K562 (cell line): ENCODE measurements around the gene SERPINA6. TPM values are rescaled to one million over a fixed set of nuclear protein-coding genes. Genes with fewer than 3 reads are reported as not detected.

Experiments
- FOS ChIP-seq: IDR thresholded peaks from 3 replicates; pipeline ENCODE4 v1.6.1; 2011; ENCODE audit not compliant: insufficient read length; ENCODE audit errors: extremely low read depth
- GABPB1 ChIP-seq: sonication (generic); formaldehyde crosslinking; IDR thresholded peaks from 2 replicates; pipeline ENCODE4 v1.8.0; 2022; ENCODE audit warnings: mild to moderate bottlenecking, missing genetic modification reagents
- LCOR ChIP-seq: sonication (generic); formaldehyde crosslinking; IDR thresholded peaks from 2 replicates; pipeline ENCODE4 v1.8.0; 2022; ENCODE audit warnings: mild to moderate bottlenecking, missing genetic modification reagents
- LEF1 ChIP-seq: fragments of 450-650 bp; IDR thresholded peaks from 2 replicates; pipeline ENCODE4 v1.6.1; 2016; ENCODE audit warnings: mild to moderate bottlenecking
- MAFK ChIP-seq: IDR thresholded peaks from 2 replicates; pipeline ENCODE4 v1.6.1; 2011; ENCODE audit warnings: low read length, improper control_type of control experiment
- TARDBP ChIP-seq: fragments of 450-650 bp; IDR thresholded peaks from 2 replicates; pipeline ENCODE4 v1.6.1; 2016
- ZNF134 ChIP-seq: fragments of 250-450 bp; sonication (Bioruptor Pico); conservative IDR thresholded peaks from 2 replicates; pipeline ENCODE4 v1.4.0; 2020
- polyA plus RNA-seq, 8 experiments: library from polyadenylated mRNA; depleted of rRNA in 4 of 8; stranded (reverse) in 5 of 8; unstranded in 3 of 8; fragments of >200 nt; fragmentation: Nextera tagmentation in 2 of 8; fragmentation: Illumina TruSeq in 1 of 8; extraction: Ambion mirVana in 2 of 8; extraction: Trizol in 1 of 8; gene quantifications; 2 replicates each; pipeline versions ENCODE4 v1.2.1 to v1.2.3, GENCODE V29; 2011 to 2014; ENCODE audit warnings: inconsistent platforms in 1 of 8, missing spikeins in 1 of 8
- total RNA-seq, 7 experiments: library from RNA; depleted of rRNA in 6 of 7; stranded (reverse); fragments of >200 nt in 6 of 7; fragmentation: Illumina TruSeq in 2 of 7; extraction: Trizol in 2 of 7; gene quantifications; 2 replicates each; pipeline versions ENCODE4 v1.2.1 to v1.2.3, GENCODE V29; 2011 to 2021; ENCODE audit warnings: low replicate concordance in 1 of 7
- TF ChIP-seq, protein P1 (sequence below): fragments of 250-450 bp; sonication (Bioruptor Pico); IDR thresholded peaks from 2 replicates; pipeline ENCODE4 v1.4.0; 2020; ENCODE audit warnings: mild to moderate bottlenecking, moderate library complexity, borderline replicate concordance
- TF ChIP-seq, protein P2 (sequence below): fragments of 250-450 bp; sonication (Bioruptor Pico); IDR thresholded peaks from 2 replicates; pipeline ENCODE4 v1.4.0; 2020
- TF ChIP-seq, protein P3 (sequence below): fragments of 250-450 bp; sonication (Bioruptor Pico); IDR thresholded peaks from 2 replicates; pipeline ENCODE4 v1.5.0; 2021; ENCODE audit warnings: mild to moderate bottlenecking, moderate library complexity
- TF ChIP-seq, protein P4 (sequence below): fragments of 200-400 bp; formaldehyde crosslinking; IDR thresholded peaks from 2 replicates; pipeline ENCODE4 v1.6.1; 2017; ENCODE audit warnings: mild to moderate bottlenecking, low read depth, low read length, moderate library complexity

The SERPINA6 gene
- total and polyA plus RNA-seq, 9 of the 15 experiments (the other 6 are each of a cell fraction or from before 2014, with no cell fraction given): not detected

DNA sequence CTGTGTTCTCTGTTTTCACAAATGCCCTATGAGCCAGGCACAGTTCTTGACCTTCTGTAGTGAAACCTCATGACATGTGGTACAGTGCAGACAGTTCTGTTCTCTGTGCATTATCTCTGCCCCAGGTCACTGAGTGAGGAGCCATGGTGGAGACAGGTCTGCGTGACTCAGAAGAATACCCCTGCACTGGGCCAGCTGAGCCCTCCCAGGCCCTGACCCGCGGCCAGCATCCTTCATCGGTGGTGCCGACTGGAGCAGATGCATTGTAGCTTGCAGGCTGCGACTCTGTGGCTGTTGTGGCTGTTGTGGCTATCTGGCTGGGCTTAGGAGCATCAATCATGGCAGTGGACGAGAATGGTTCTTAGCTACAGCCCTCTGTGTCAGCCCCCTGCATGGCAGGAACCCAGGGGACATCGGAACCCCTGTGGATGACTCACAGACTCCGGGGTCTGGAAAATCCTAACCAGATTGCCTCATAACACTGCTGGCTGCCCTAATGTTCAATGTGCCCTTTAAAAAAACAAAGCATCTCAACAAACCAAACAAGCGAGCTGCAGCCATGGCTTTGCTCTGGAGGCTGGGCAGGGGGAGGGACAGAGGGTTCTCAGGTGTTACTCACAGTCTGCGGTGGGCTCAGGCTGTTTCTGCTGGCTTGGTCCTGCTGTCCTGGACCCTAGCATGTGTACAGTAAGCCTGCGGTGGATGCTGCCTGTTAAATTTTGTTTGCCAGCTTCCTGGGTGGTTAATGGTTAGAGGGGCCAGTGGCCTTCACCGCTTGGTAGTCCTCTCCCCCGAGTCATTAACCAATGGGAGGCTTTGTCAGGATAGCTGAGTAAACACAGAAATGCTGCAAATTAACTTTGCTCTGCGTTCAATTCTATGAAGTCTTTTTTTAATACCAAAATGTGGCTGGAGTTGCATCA, at the start of gene SERPINA6 (continued):
- TF ChIP-seq, protein P1, sequence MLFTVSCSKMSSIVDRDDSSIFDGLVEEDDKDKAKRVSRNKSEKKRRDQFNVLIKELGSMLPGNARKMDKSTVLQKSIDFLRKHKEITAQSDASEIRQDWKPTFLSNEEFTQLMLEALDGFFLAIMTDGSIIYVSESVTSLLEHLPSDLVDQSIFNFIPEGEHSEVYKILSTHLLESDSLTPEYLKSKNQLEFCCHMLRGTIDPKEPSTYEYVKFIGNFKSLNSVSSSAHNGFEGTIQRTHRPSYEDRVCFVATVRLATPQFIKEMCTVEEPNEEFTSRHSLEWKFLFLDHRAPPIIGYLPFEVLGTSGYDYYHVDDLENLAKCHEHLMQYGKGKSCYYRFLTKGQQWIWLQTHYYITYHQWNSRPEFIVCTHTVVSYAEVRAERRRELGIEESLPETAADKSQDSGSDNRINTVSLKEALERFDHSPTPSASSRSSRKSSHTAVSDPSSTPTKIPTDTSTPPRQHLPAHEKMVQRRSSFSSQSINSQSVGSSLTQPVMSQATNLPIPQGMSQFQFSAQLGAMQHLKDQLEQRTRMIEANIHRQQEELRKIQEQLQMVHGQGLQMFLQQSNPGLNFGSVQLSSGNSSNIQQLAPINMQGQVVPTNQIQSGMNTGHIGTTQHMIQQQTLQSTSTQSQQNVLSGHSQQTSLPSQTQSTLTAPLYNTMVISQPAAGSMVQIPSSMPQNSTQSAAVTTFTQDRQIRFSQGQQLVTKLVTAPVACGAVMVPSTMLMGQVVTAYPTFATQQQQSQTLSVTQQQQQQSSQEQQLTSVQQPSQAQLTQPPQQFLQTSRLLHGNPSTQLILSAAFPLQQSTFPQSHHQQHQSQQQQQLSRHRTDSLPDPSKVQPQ: no peak
- TF ChIP-seq FOS (no peak), TARDBP (no peak), MAFK (no peak), GABPB1 (CRISPR knock-in tag) (no peak), ZNF134 (CRISPR knock-in tag) (no peak), LCOR (CRISPR knock-in tag) (no peak), LEF1 (no peak)
- TF ChIP-seq, protein P2, sequence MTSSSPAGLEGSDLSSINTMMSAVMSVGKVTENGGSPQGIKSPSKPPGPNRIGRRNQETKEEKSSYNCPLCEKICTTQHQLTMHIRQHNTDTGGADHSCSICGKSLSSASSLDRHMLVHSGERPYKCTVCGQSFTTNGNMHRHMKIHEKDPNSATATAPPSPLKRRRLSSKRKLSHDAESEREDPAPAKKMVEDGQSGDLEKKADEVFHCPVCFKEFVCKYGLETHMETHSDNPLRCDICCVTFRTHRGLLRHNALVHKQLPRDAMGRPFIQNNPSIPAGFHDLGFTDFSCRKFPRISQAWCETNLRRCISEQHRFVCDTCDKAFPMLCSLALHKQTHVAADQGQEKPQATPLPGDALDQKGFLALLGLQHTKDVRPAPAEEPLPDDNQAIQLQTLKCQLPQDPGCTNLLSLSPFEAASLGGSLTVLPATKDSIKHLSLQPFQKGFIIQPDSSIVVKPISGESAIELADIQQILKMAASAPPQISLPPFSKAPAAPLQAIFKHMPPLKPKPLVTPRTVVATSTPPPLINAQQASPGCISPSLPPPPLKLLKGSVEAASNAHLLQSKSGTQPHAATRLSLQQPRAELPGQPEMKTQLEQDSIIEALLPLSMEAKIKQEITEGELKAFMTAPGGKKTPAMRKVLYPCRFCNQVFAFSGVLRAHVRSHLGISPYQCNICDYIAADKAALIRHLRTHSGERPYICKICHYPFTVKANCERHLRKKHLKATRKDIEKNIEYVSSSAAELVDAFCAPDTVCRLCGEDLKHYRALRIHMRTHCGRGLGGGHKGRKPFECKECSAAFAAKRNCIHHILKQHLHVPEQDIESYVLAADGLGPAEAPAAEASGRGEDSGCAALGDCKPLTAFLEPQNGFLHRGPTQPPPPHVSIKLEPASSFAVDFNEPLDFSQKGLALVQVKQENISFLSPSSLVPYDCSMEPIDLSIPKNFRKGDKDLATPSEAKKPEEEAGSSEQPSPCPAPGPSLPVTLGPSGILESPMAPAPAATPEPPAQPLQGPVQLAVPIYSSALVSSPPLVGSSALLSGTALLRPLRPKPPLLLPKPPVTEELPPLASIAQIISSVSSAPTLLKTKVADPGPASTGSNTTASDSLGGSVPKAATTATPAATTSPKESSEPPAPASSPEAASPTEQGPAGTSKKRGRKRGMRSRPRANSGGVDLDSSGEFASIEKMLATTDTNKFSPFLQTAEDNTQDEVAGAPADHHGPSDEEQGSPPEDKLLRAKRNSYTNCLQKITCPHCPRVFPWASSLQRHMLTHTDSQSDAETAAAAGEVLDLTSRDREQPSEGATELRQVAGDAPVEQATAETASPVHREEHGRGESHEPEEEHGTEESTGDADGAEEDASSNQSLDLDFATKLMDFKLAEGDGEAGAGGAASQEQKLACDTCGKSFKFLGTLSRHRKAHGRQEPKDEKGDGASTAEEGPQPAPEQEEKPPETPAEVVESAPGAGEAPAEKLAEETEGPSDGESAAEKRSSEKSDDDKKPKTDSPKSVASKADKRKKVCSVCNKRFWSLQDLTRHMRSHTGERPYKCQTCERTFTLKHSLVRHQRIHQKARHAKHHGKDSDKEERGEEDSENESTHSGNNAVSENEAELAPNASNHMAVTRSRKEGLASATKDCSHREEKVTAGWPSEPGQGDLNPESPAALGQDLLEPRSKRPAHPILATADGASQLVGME (CRISPR knock-in tag): no peak
- TF ChIP-seq, protein P3, sequence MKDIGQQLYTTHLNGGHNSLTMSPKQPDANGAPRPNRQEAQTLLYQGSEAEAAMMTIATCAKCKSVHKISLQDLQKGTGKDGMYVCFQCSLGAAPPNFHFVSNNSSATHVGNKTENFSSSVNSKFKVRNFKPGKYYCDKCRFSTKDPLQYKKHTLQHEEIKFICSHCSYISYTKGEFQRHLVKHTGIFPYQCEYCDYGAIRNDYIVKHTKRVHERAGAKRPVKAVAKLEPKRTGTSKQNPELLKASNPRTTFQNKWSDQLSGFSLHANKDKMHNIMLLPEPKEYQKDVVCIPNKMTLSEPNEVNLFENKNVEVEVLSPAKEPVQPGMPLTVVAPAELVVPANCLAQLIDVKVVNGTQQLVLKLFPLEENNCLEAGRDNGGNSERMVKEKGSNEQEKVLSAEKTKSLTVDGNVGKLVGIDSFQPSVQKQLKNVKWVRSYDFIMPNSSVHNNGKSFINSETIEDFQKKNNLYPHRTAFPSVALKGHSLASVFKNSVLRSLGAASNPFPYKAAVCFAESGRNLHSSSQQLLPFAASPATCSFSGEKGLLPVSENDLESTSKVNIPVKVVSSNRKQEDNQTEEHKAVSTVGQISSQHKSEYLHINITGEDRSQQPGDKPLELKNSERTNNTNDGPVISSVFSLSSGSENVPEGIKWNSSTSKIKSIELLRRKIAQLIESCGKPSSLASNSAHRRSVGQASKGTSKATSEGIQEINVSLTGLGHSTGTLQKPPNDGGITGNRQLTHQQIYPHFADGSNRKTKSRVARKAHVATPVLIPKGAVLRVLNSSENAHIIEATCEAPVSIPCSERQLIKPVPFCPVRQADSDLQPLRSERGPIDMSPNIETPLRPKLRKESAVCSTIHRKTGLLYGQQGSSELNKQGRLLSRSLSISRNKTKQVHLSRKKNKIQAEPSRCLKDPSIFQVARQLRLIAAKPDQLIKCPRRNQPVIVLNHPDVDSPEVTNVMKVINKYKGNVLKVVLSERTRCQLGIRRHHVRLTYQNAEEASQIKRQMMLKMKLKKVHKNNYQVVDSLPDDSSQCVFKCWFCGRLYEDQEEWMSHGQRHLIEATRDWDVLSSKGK (CRISPR knock-in tag): no peak
- TF ChIP-seq, protein P4, sequence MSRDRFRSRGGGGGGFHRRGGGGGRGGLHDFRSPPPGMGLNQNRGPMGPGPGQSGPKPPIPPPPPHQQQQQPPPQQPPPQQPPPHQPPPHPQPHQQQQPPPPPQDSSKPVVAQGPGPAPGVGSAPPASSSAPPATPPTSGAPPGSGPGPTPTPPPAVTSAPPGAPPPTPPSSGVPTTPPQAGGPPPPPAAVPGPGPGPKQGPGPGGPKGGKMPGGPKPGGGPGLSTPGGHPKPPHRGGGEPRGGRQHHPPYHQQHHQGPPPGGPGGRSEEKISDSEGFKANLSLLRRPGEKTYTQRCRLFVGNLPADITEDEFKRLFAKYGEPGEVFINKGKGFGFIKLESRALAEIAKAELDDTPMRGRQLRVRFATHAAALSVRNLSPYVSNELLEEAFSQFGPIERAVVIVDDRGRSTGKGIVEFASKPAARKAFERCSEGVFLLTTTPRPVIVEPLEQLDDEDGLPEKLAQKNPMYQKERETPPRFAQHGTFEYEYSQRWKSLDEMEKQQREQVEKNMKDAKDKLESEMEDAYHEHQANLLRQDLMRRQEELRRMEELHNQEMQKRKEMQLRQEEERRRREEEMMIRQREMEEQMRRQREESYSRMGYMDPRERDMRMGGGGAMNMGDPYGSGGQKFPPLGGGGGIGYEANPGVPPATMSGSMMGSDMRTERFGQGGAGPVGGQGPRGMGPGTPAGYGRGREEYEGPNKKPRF: no peak
